Ammon's horn (tissue), 1 donor: ENCODE data around the gene ADCY2.

Experiments
- DNase-seq: peaks from one replicate; pipeline ENCODE4 v3.0.0-alpha.2; 2016; ENCODE audit warnings: low spot score

ADCY2 gene

DNA sequence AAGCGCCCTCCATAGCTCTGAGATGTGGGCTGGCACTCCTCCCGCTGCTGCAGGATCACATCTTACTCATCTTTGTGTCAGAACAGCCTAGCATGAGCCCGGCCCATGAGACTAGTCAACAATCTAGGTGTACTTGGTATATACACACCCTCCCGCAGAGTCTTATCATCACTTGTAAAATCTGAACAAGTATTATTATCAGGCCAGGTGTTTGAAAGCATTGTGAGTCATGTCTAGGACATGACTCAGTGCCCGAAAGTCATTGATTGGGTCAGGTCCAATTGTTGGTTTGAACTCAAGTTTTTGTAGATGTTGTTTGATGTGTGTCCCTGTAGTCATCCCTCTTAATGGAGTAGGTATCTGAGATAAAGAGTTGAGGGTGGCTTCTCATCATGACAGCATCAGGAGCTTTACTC is 346.3 kb downstream of the ADCY2 start:
- no peak for DNase-seq

GRCh38 chr5:7745882-7746610 is 350.1 kb downstream of the ADCY2 start:
- DNase-seq: peak; percentile 80

DNA sequence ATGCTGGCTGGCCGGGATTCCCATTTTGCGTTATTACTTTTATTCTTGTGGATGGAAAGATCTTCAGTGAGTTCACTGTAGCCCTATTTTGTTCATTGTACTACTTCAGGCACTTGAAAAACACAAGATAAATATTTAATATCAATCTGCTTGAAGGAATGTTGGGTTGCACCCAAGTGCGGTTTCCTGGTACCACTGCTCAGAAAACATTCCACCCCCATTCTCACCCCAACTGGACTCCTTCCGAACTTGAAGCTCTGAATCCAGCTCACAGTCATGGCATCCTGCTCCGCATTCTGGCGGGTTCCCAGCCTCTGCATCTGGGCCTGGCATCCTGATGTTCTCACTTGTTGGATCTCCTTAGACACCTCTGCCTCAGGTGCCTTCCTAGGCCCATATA is 351.8 kb downstream of the ADCY2 start:
- DNase-seq: no peak

DNA sequence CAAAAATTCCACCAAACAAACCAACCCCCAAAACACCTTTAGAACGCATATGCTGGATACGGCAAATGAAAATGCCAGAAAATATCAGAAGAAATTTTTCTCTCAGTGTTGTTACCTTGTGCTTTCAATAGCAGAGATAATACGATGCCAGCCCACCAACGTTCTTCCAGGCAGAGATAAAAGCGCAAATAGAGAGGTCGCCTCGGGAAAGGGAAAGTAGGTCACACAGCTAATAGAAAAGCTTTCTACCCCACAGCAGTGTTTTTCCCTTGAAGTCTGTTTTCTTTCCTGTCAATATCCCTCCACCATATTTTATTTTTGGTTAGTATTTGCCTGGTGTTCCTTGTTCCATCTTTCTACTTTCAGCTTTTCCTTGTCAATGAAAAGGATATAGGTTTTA is 353.7 kb downstream of the ADCY2 start:
- DNase-seq: no peak

GRCh38 chr5:7751874-7752273 is 355.9 kb downstream of the ADCY2 start:
- no peak for DNase-seq

DNA sequence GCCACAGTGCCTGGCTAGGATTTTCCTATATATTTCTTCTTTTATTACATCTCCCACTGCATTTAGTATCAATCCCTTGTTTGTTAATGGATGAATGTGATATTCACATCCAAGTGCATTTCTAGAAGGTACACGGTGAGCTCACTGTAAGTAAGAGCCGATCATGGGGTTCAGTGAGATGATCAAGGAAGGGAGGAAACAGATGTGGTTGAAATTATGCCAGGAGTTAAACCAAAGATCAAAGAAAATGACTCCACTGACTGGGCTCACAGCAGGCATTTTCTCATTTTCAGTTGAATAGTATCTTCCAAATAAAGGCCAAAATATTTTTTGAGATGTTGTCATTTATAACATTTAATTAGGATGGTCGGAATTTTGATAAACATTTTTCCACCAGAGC is 357.2 kb downstream of the ADCY2 start:
- DNase-seq: no peak

DNA sequence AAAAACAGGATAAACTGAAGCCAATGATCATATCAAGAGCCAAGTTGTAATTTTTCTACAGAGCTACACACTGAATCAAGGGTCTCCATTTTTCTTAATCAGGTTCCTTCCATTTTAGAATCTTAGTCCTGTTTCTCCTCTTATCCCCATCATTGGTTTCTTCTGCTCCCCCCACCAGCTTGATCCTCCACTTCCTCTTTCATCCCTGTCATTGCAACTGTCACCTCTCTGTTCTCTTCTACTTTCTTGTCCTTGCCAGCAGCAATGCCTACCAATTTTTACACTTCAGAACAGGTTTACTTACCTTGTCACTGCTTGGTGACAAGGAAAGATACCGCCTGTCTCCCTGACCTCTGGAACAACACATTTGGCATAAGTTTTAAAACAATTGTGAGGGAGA is 357.7 kb downstream of the ADCY2 start:
- DNase-seq: no peak

- no peak for DNase-seq
Measured at GRCh38 chr5:7754490-7754889, 358.6 kb downstream of the ADCY2 start.

DNA sequence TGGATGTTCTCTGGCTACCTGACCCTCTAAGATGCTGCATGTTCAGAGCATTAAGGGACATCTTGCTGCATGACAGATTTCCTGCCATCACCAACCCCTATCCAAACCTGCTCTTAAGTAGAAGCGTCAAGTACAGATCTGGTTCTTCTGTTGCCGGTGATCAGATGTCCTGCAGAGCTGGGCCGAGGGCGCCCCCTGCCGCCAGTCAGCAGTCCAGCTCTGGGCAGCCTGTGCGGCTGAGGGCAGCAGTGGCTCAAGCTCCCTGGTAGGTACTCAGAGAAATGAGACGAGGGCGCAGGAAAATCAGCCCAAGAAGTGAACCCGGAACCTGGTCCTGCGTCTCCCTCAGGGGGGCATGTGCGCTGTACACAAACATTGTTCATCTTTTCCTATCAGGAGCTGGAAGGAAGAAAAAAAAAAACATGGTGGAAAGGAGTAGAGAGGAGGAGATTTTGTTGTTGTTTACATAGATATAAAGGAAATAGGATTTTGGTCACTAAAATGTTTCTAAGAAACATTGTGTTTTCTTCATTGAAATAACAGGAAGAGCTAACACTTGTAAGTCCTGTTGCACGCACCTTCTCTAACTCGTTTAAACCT is 359.2 kb downstream of the ADCY2 start:
- DNase-seq: peak; percentile 55

GRCh38 chr5:7755958-7756357 is 360.0 kb downstream of the ADCY2 start:
- no peak for DNase-seq

DNA sequence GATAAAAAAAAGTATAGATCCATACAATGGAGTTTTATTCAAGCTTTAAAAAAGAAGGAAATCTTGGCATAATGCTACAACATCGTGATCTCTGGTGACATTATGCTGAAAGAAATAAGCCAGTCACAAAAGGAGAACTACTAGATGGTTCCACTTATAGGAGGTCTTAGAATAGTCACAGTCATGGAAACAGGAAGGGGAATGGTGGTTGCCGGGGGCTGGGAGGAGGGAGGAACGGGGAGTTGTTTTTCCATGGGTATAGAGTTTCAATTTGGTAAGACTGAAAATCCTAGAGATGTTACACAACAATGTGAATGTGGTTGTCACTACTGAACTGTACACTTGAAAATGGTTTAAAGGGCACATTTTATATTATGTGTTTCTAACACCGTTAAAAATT is 360.5 kb downstream of the ADCY2 start:
- DNase-seq: peak; percentile 34

DNA sequence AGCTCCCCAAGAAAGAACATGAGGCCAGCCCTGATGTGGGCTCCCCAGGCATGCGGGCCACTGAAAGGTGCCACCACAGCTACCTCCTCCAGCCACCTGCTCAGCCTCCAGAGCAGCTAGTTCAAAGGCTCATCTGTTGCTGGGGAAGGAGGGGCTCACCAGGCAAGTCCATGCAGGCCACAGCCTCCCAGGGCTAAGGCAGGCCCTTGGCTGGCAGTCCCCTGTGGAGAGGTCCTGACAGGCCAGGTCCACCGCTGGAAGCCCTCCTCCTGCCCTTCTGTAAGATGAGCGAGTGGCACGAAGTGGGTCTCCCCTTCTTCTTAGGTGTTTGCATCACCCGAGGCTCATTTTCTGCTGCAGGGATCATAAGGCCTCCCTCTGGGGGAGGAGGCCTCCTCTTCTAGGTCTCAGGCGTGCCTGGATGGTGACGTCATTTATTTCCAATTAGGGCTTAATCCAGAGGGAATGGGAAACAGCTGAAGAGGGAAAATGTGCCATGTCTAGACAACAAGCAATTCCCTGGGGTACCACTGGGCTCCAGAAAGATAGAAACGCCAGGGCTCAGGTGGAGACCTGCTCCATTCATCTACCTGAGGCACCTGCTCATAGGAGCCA is 363.4 kb downstream of the ADCY2 start:
- no peak for DNase-seq

- DNase-seq: no peak
Measured at GRCh38 chr5:7759951-7760580, 364.1 kb downstream of the ADCY2 start.

DNA sequence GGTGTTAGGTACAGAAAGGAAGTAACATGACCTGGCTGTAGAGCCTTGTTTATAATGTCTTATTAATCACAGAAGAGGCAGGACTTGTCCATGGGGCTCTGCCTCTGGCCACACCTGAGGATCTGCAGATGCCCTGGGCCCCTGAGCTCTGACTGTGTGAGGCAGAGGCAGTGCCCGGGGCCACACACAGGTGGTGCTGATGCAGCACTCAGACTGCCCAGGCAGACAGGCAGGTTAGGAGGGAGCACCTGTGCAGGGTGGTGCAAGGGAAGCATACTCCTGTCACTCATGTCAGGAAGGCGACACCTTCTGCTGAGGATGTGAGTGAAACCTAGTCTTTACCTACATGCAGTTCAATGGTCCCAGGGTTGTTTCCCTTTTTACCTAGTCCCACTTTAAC is 366.3 kb downstream of the ADCY2 start:
- no peak for DNase-seq

DNA sequence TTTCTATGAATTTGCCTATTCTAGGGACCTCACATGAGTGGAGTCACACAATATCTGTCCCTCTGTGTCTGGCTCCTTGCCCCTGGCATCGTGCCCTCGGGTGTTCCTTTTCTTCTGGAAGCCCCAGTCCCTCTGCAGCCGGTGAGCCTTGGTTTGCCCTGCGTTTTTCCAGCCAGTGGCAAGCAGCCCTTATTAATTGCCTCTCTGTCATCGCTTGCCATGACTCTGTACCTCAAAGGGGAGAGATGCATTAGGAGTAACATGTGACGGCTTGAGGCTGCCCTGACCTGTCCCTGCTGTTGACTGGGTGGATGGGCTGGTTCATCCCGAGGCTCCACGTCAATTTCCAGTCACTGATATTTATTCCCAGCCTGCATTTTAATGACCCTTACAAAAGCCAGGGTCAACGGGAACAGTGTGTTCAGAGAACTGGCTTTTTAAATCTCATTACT is 367.7 kb downstream of the ADCY2 start:
- DNase-seq: peak; percentile 78

- DNase-seq: no peak
Measured at GRCh38 chr5:7764452-7764851, 368.5 kb downstream of the ADCY2 start.

DNA sequence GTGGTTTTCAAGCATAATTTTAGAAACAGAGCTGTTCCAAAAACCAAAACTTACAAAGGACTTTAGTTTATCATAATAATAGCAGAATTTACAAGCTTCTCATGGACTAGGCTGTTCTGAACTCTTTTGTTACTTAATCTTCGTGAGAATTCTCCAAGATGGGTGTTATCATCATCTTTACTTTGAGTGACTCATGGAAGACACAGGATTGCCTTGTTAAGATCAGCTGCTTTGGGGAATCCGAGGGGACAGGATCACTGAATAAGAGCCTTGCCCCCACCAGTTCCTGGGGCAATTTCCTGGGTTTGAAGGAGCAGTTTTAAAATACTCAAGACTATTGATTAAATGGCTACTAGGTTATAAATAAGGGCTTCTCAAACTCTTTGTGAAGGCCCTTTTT is 374.5 kb downstream of the ADCY2 start:
- no peak for DNase-seq

- DNase-seq: no peak
Measured at GRCh38 chr5:7772141-7772540, 376.2 kb downstream of the ADCY2 start.

DNA sequence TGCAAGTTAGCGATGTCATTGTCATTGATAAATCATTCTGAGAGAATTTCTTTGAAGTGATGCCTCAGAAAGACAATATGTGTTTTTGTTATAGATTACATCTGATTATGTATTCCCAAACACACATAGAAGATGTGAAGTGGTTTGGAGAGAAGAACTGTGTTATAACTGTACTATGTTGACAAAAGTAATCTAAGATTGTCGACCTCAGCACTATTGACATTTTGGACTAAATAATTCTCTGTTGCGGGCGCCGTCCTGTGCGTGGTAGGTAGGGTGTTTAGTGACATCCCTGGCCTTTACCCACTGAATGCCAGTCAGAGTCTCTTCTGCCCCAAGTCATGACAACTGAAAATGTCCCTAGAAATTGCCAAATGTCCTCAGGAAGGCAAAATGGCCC is 377.2 kb downstream of the ADCY2 start:
- no peak for DNase-seq

GRCh38 chr5:7776442-7776841 is 380.5 kb downstream of the ADCY2 start:
- no peak for DNase-seq

DNA sequence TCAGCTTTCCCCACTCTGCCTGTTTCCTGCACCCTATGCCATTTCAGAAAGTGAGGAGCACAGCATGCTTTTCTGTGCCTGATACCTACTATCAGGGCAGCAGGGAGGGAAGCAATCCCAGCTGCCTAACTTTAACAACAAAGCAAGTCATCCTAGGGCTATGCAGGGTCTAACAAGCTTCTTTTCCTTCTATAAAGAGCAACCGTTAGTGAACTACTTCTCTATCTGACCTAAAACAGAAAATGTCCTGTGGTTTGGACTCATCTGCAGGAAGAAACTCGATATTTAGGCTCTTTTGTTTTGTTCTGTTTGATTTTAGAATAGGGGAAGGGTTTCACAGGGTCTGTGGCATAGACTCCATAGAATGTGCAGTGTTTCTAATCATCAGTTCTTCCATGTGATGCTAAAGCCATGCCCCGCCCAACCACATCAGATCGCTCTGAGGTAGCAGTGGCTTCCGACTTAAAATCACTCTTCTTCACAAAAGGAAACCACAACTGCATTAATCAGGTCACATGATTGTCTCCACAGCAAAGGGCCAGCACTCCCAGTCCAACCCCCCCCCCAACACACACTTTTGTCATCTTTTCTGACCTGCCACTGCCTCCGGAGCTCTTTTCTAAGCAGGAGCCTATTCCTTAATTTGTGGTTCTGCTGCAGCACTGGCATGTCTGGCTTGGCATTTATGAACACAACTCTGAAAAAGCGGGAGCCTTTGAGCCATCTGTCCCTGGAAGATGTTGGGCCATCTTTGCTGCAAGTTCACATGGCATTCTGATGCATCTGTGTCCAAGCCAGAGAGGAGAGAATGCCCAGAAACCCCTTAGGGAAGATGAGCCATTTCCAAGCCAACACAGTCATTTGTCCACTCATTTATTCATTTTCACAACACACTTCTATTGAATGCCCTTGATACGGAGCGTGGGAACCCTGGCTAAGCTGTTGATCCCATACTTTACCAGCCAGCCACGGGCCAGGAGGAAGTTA is 383.4 kb downstream of the ADCY2 start:
- DNase-seq: no peak

- no peak for DNase-seq
Measured at GRCh38 chr5:7781899-7782298, 386.0 kb downstream of the ADCY2 start.
